Measurements from ENCODE around the gene P3H3. TPM values are rescaled to one million over a fixed set of nuclear protein-coding genes. Genes with fewer than 3 reads are reported as not detected.
"Not testable (repeated sequence)": the region's sequence is repeated elsewhere in the genome, so short reads cannot be mapped to it uniquely, and the experiment has no call there.

P3H3 gene
- total RNA-seq, 2 experiments from 2014 or later, result 0.26 TPM; not detected in 1

- no peaks in the 10 kb centered on the region for H3K9me3 Mint-ChIP-seq (ENCODE audit: insufficient read depth)
- peaks cover 10% of the 10 kb centered on the region for H3K36me3 Mint-ChIP-seq (ENCODE audit: low read depth)
- no peak overlapping the region for H3K4me3 Mint-ChIP-seq
- ATAC-seq (no peak), DNase-seq (no peak)
- H3K27ac Mint-ChIP-seq, result no peak overlapping the region
- peaks cover 3% of the 10 kb centered on the region for H3K4me1 Mint-ChIP-seq (ENCODE audit: low read depth)
- ChIA-PET POLR2A (interaction anchor here (1.0 kb wide), 1 partner anchor 12 kb away, joined by 4 read pairs; the partner anchor contains the start of gene SPSB2), CTCF (interaction anchor here (1.6 kb wide), 1 partner anchor 15 kb away, joined by 4 read pairs; no protein-coding TSS in a partner anchor)
- no peaks in the 10 kb centered on the region for H3K27me3 Mint-ChIP-seq (ENCODE audit: low read depth)
Observed at GRCh38 chr12:6884539-6884938, 56.3 kb downstream of the P3H3 start.

DNA sequence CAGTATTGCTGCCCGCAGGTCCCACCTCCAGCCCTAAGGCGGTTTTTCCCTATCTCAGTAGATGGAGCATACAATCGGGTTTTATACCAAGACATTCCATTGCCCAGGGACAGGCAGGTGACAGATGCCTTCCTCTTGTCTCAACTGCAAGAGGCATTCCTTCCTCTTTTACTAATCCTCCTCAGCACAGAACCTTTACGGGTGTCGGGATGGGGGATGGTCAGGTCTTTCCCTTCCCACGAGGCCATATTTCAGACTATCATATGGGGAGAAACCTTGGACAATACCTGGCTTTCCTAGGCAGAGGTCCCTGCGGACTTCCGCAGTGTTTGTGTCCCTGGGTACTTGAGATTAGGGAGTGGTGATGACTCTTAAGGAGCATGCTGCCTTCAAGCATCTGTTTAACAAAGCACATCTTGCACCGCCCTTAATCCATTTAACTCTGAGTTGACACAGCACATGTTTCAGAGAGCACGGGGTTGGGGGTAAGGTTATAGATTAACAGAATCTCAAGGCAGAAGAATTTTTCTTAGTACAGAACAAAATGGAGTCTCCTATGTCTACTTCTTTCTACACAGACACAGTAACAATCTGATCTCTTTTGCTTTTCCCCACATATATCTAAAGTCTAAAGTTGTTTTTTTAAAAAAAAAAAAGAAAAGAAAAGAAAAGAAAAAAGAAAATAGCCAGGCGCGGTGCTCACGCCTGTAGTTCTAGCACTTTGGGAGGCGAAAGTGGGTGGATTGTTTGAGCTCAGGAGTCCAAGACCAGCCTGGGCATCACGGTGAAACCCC is 58.2 kb downstream of the P3H3 start:
- H3K4me3 Mint-ChIP-seq; H3K27me3 Mint-ChIP-seq (ENCODE audit: low read depth); H3K9me3 Mint-ChIP-seq (ENCODE audit: insufficient read depth); H3K27ac Mint-ChIP-seq; DNase-seq; ATAC-seq: not testable (repeated sequence)
- peaks cover 16% of the 10 kb centered on the region for H3K36me3 Mint-ChIP-seq (ENCODE audit: low read depth)
- ChIA-PET POLR2A (interaction anchor here (0.9 to 1.0 kb wide), 2 partner anchors 13 kb away, joined by 3 read pairs; partner anchors contain the start of gene SPSB2), CTCF (interaction anchor here (1.6 to 2.2 kb wide), 2 partner anchors 14 to 17 kb away, joined by 4 to 8 read pairs; partner anchors contain the start of gene SPSB2)
- peaks cover 17% of the 10 kb centered on the region for H3K4me1 Mint-ChIP-seq (ENCODE audit: low read depth)

GRCh38 chr12:6887460-6887859 is 59.3 kb downstream of the P3H3 start:
- DNase-seq (no peak), ATAC-seq (no peak)
- Mint-ChIP-seq H3K9me3 (ENCODE audit: insufficient read depth) (no peaks in the 10 kb centered on the region), H3K27ac (no peak overlapping the region), H3K36me3 (ENCODE audit: low read depth) (peaks cover 16% of the 10 kb centered on the region), H3K4me3 (no peak overlapping the region), H3K27me3 (ENCODE audit: low read depth) (no peaks in the 10 kb centered on the region), H3K4me1 (ENCODE audit: low read depth) (peaks cover 27% of the 10 kb centered on the region)
- ChIA-PET POLR2A (interaction anchor here (1.1 to 1.2 kb wide), 2 partner anchors 13 to 14 kb away, joined by 3 read pairs; partner anchors contain the start of gene SPSB2), CTCF (interaction anchor here (1.0 to 2.2 kb wide), 3 partner anchors 15 to 50 kb away, joined by 3 to 8 read pairs (median 5); partner anchors contain the start of gene SPSB2)

DNA sequence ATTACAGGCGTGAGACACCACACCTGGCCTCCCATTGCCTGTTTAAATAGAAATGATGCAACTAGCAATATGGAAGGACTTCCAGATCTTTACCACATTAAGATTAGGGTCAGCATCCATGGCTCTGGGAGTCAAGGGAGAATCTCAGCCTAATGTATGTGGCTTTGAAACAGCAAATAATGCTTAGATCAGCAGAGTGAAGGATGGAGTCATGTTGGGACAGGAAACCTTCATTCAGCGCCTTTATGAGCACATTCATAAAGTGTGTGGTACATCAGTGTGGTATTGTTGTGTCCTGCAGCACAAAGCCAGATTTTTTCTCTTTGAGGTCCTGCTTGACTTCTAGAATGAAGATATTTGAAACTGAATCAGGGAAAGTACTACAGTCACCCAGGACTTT is 60.2 kb downstream of the P3H3 start:
- ChIA-PET POLR2A (interaction anchor here (1.1 to 1.2 kb wide), 2 partner anchors 13 to 15 kb away, joined by 3 read pairs; partner anchors contain the start of gene SPSB2), CTCF (interaction anchor here (1.3 to 2.2 kb wide), 2 partner anchors 16 to 19 kb away, joined by 5 to 8 read pairs; partner anchors contain the start of gene SPSB2)
- H3K4me1 Mint-ChIP-seq (ENCODE audit: low read depth), result peaks cover 29% of the 10 kb centered on the region
- H3K36me3 Mint-ChIP-seq (ENCODE audit: low read depth), result peaks cover 15% of the 10 kb centered on the region
- H3K4me3 Mint-ChIP-seq, result no peak overlapping the region
- no peaks in the 10 kb centered on the region for H3K9me3 Mint-ChIP-seq (ENCODE audit: insufficient read depth)
- no peaks in the 10 kb centered on the region for H3K27me3 Mint-ChIP-seq (ENCODE audit: low read depth)
- DNase-seq (no peak), ATAC-seq (no peak)
- no peak overlapping the region for H3K27ac Mint-ChIP-seq

GRCh38 chr12:6888794-6889193 is 60.6 kb downstream of the P3H3 start:
- CTCF ChIA-PET; ATAC-seq; DNase-seq; H3K9me3 Mint-ChIP-seq (ENCODE audit: insufficient read depth); H3K27me3 Mint-ChIP-seq (ENCODE audit: low read depth); H3K27ac Mint-ChIP-seq; H3K4me3 Mint-ChIP-seq: not testable (repeated sequence)
- POLR2A ChIA-PET, result interaction anchor here (1.4 kb wide), 1 partner anchor 220 kb away, joined by 3 read pairs; no protein-coding TSS in a partner anchor
- Mint-ChIP-seq H3K4me1 (ENCODE audit: low read depth) (peaks cover 29% of the 10 kb centered on the region), H3K36me3 (ENCODE audit: low read depth) (peaks cover 15% of the 10 kb centered on the region)

Other genes with a start within 250 kb of the P3H3 start
- 100 to 1,000 TPM; 277 to 292 TPM for gene CHD4, start 221.0 kb upstream of the P3H3 start, total RNA-seq
- 10 to 100 TPM; 16.5 to 16.8 TPM for gene LPAR5, start 192.4 kb upstream of the P3H3 start, total RNA-seq
- gene ACRBP, start 181.0 kb upstream of the P3H3 start, total RNA-seq, result 1 to 10 TPM in 1 of 2 experiments, under 1 TPM in 1; 0.76 to 1.7 TPM
- gene ING4, start 165.3 kb upstream of the P3H3 start, total RNA-seq, result 10 to 100 TPM; 24.9 TPM
- gene ZNF384, start 139.0 kb upstream of the P3H3 start, total RNA-seq, result 10 to 100 TPM; 71.9 to 76.4 TPM
- not detected for gene PIANP, start 127.6 kb upstream of the P3H3 start, total RNA-seq
- 10 to 100 TPM; 26.9 to 29.7 TPM for gene COPS7A, start 104.4 kb upstream of the P3H3 start, total RNA-seq
- 100 to 1,000 TPM; 109 to 113 TPM for gene MLF2, start 75.3 kb upstream of the P3H3 start, total RNA-seq
- 10 to 100 TPM; 42.9 to 47.4 TPM for gene PTMS, start 62.0 kb upstream of the P3H3 start, total RNA-seq
- gene LAG3, start 55.9 kb upstream of the P3H3 start, total RNA-seq, result 10 to 100 TPM; 43.0 to 45.2 TPM
- gene CD4, start 38.9 kb upstream of the P3H3 start, total RNA-seq, result 1 to 10 TPM in 1 of 2 experiments, under 1 TPM in 1; 0.90 to 1.6 TPM
- gene GPR162, start 6.6 kb upstream of the P3H3 start, total RNA-seq, result under 1 TPM; 0.13 to 0.34 TPM
- gene GNB3, start 12.5 kb downstream of the P3H3 start, total RNA-seq, result under 1 TPM in 1 of 2 experiments, not detected in 1; 0.08 TPM
- gene CDCA3, start 22.9 kb downstream of the P3H3 start, total RNA-seq, result 100 to 1,000 TPM; 103 to 115 TPM
- gene USP5, start 23.7 kb downstream of the P3H3 start, total RNA-seq, result 100 to 1,000 TPM; 105 to 108 TPM
- 1,000 to 10,000 TPM; 1,505 to 1,545 TPM for gene TPI1, start 39.1 kb downstream of the P3H3 start, total RNA-seq
- gene SPSB2, start 44.9 kb downstream of the P3H3 start, total RNA-seq, result 10 to 100 TPM in 1 of 2 experiments, 1 to 10 TPM in 1; 10.0 to 11.2 TPM
- 1 to 10 TPM; 6.5 to 8.6 TPM for gene LRRC23, start 76.4 kb downstream of the P3H3 start, total RNA-seq
- gene ENO2, start 86.2 kb downstream of the P3H3 start, total RNA-seq, result 100 to 1,000 TPM; 133 to 141 TPM
- gene ATN1, start 99.6 kb downstream of the P3H3 start, total RNA-seq, result 10 to 100 TPM; 21.6 to 24.5 TPM
- not detected for gene RNU7-1, start 115.4 kb downstream of the P3H3 start, total RNA-seq
- 100 to 1,000 TPM; 184 to 185 TPM for gene C12orf57, start 115.6 kb downstream of the P3H3 start, total RNA-seq
- gene PTPN6, start 122.9 kb downstream of the P3H3 start, total RNA-seq, result 100 to 1,000 TPM; 354 to 397 TPM
- gene PHB2, start 142.3 kb downstream of the P3H3 start, total RNA-seq, result 100 to 1,000 TPM; 226 to 236 TPM
- gene EMG1, start 142.5 kb downstream of the P3H3 start, total RNA-seq, result 10 to 100 TPM; 54.9 to 58.7 TPM
- 10 to 100 TPM; 37.3 to 40.3 TPM for gene LPCAT3, start 190.1 kb downstream of the P3H3 start, total RNA-seq
- gene C1S, start 232.3 kb downstream of the P3H3 start, total RNA-seq, result under 1 TPM; 0.50 to 0.90 TPM